ENCODE data around the gene EXOC4.

EXOC4 gene

GRCh38 chr7:133796782-133797745 lies 544.2 kb downstream of the EXOC4 start:
- no peak overlapping the region for H3K27ac ChIP-seq
- no peak for TF ChIP-seq ZFX (IDR thresholded peaks at IDR 0.05)
- TF ChIP-seq CTCF (conservative IDR thresholded peaks at IDR 0.05): no peak

GRCh38 chr7:133797818-133798520 lies 545.1 kb downstream of the EXOC4 start:
- TF ChIP-seq ZFX (IDR thresholded peaks at IDR 0.05): no peak
- TF ChIP-seq CTCF (conservative IDR thresholded peaks at IDR 0.05): no peak
- no peak overlapping the region for H3K27ac ChIP-seq

- no peak for TF ChIP-seq CTCF (conservative IDR thresholded peaks at IDR 0.05)
- TF ChIP-seq ZFX (IDR thresholded peaks at IDR 0.05): no peak
- no peak overlapping the region for H3K27ac ChIP-seq
Observed at GRCh38 chr7:133801341-133801740, 548.5 kb downstream of the EXOC4 start.

GRCh38 chr7:133804127-133804526 lies 551.2 kb downstream of the EXOC4 start:
- TF ChIP-seq ZFX (IDR thresholded peaks at IDR 0.05) (no peak), CTCF (conservative IDR thresholded peaks at IDR 0.05) (no peak)
- H3K27ac ChIP-seq: no peak overlapping the region

- no peak overlapping the region for H3K27ac ChIP-seq
- no peak for TF ChIP-seq ZFX (IDR thresholded peaks at IDR 0.05)
- no peak for TF ChIP-seq CTCF (conservative IDR thresholded peaks at IDR 0.05)
Observed at GRCh38 chr7:133805426-133805825, 552.5 kb downstream of the EXOC4 start.

GRCh38 chr7:133807624-133808492 lies 555.0 kb downstream of the EXOC4 start:
- H3K27ac ChIP-seq: no peak overlapping the region
- no peak for TF ChIP-seq ZFX (IDR thresholded peaks at IDR 0.05)
- TF ChIP-seq CTCF (conservative IDR thresholded peaks at IDR 0.05): no peak
